ENCODE results near the gene UBA7. TPM values are rescaled to one million over a fixed set of nuclear protein-coding genes. Genes with fewer than 3 reads are reported as not detected.

The UBA7 gene
- total and polyA plus RNA-seq, 2 donors (not counting 3 experiments of a cell fraction or from before 2014, with no cell fraction given) = 57.4 to 80.7 TPM

GRCh38 chr3:49792371-49793150, 21.2 kb downstream of the UBA7 start:
- Histone ChIP-seq H3K9ac (replicated peaks; ENCODE audit: extremely low read depth, insufficient read depth, low read length) (no peak overlapping the region), H3K36me3 (ENCODE audit: control insufficient read depth in 2 of 2, extremely low read depth in 1 of 2, insufficient read depth in 2 of 2, low read length in 2 of 2) (no peaks in the 10 kb centered on the region), H4K20me1 (replicated peaks; ENCODE audit: control insufficient read depth, extremely low read depth, insufficient read depth, low read length) (no peaks in the 10 kb centered on the region), H3K4me3 (replicated peaks in 1 of 3; ENCODE audit: insufficient read depth in 1 of 3, low read depth in 1 of 3, low read length in 3 of 3) (no peak overlapping the region), H2AFZ (ENCODE audit: low read depth, low read length) (no peak overlapping the region), H3K79me2 (ENCODE audit: control insufficient read depth, insufficient read depth, low read length) (no peaks in the 10 kb centered on the region), H3K27me3 (ENCODE audit: control insufficient read depth in 2 of 2, insufficient read depth in 2 of 2, low read length in 2 of 2) (no peaks in the 10 kb centered on the region), H3K9me1 (replicated peaks; ENCODE audit: control insufficient read depth, extremely low read depth, insufficient read depth, low read length) (no peaks in the 10 kb centered on the region), H3K27ac (ENCODE audit: insufficient read depth, low read depth, low read length) (no peak overlapping the region), H3K9me3 (replicated peaks; ENCODE audit: control insufficient read depth, insufficient read depth, low read length) (no peaks in the 10 kb centered on the region), H3K4me1 (ENCODE audit: control insufficient read depth, extremely low read depth, insufficient read depth, low read length) (peaks cover 3% of the 10 kb centered on the region), H3K4me2 (ENCODE audit: insufficient read depth, low read length) (no peak overlapping the region)
- dilution Hi-C loops (cut with MboI; ENCODE audit: extremely low pct_ligation_motif_present, low sequenced_read_pairs) = no loop called here
- BruUV-seq (replicated peaks) = no TSS peak
- TF ChIP-seq EZH2 (IDR thresholded peaks at IDR 0.05; ENCODE audit: borderline replicate concordance, low read depth, low read length, severe bottlenecking) = no peak
- TF ChIP-seq FOS (IDR thresholded peaks at IDR 0.05; ENCODE audit: borderline replicate concordance, insufficient read depth, low read length) = no peak
- TF ChIP-seq JUN (IDR thresholded peaks at IDR 0.05; ENCODE audit: borderline replicate concordance, insufficient read depth, insufficient read length, low read depth) = no peak
- TF ChIP-seq MYC (IDR thresholded peaks at IDR 0.05; ENCODE audit: low read depth, low read length) = no peak
- TF ChIP-seq POLR2AphosphoS5 (IDR thresholded peaks at IDR 0.05; ENCODE audit: insufficient read depth, low read depth, low read length) = no peak
- TF ChIP-seq CTCF (IDR thresholded peaks at IDR 0.05; ENCODE audit: extremely low read depth in 1 of 2, insufficient read depth in 1 of 2, low read depth in 1 of 2, low read length in 2 of 2) = no peak
- TF ChIP-seq POLR2A (IDR thresholded peaks at IDR 0.05; ENCODE audit: low read depth, low read length) = no peak
- TF ChIP-seq GATA2 (IDR thresholded peaks at IDR 0.05; ENCODE audit: insufficient read depth, insufficient read length, low read depth, low read length) = no peak
- TF ChIP-seq MAX (IDR thresholded peaks at IDR 0.05; ENCODE audit: insufficient read depth, insufficient read length) = no peak
- ChIA-PET CTCF (no interaction called here), POLR2A (no interaction called here)
- DNase-seq (ENCODE audit: low read depth, low spot score) (no peak), FAIRE-seq (no peak)
- intact Hi-C loops (cut with micrococcal nuclease) = no loop called here
